GM12873 (cell line): ENCODE results near the gene SLC6A8.
A peak's percentile ranks its signal among the peaks of the same experiment; 100 is the strongest.

Source experiments
- TF ChIP-seq, protein P1 (sequence below): IDR thresholded peaks from 2 replicates; pipeline ENCODE4 v1.5.1; 2012; ENCODE audit warnings: low read depth, mild to moderate bottlenecking, moderate library complexity, low read length, control low read depth; ENCODE audit not compliant: insufficient read depth; ENCODE audit errors: missing control alignments

Gene SLC6A8

DNA sequence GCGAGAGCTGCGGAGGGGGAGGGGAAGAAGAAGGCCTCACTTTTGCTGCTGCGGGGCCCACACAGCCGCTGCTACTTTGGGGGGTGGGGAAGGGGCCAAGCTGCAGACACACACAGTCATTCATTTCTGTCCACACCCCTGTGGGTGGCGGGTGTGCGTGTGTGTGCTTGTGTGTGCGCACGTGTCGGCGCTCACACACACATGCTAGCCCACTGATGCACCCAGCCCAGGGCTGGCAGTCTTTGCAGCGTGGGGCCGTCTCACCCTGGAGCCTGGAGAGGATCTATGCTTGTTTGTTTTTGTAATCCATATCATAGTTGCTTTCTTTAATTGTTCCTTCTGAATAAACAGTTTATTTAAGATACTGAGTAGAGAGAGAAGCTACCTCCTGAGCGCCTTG lies 36.8 kb upstream of the SLC6A8 start:
- TF ChIP-seq, protein P1, sequence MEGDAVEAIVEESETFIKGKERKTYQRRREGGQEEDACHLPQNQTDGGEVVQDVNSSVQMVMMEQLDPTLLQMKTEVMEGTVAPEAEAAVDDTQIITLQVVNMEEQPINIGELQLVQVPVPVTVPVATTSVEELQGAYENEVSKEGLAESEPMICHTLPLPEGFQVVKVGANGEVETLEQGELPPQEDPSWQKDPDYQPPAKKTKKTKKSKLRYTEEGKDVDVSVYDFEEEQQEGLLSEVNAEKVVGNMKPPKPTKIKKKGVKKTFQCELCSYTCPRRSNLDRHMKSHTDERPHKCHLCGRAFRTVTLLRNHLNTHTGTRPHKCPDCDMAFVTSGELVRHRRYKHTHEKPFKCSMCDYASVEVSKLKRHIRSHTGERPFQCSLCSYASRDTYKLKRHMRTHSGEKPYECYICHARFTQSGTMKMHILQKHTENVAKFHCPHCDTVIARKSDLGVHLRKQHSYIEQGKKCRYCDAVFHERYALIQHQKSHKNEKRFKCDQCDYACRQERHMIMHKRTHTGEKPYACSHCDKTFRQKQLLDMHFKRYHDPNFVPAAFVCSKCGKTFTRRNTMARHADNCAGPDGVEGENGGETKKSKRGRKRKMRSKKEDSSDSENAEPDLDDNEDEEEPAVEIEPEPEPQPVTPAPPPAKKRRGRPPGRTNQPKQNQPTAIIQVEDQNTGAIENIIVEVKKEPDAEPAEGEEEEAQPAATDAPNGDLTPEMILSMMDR: no peak

DNA sequence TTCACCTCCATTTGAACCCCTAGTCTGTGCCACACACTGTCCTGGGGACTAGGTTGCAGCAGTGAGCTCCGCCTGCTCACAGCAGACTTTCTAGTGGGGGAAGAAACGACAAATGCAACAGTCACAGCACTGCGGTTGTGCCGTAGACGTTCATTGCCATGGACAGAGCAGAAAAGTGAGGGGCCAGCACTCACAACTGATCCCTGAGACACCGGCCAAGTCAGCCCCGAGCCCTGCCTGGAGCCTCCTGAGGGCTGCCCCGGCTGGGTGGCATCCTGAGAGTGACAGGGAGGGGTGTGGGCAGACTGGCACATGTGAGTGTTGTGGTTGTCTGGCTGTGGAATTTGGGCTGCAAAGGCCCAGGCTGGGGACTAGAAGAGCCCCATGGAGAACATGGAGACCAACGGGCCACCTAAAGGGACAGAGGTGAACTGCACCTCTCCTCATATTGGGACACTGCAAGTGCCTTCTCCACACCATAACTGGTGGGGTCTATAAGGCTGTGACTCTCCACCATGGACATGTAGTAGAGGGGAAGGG lies 36.1 kb upstream of the SLC6A8 start:
- TF ChIP-seq, protein P1: peak; percentile 67

DNA sequence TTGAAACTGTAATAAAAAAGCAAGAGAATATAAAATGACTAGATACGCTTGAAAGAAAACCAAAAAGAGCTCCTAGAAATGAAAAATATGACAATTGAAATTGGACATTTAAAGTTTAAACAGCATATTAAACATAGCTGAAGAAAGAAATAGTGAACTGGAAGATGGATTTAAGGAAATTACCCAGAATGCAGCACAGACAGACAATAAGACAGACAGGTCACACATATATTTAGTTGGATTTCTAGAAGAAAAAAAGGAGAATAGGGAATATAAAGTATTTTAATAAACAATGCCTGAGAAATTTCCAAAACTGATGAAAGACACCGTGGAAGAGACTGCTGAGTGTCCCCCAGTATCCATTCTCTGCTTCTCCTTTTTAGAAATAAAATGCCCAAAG lies 34.2 kb upstream of the SLC6A8 start:
- TF ChIP-seq, protein P1: no peak

DNA sequence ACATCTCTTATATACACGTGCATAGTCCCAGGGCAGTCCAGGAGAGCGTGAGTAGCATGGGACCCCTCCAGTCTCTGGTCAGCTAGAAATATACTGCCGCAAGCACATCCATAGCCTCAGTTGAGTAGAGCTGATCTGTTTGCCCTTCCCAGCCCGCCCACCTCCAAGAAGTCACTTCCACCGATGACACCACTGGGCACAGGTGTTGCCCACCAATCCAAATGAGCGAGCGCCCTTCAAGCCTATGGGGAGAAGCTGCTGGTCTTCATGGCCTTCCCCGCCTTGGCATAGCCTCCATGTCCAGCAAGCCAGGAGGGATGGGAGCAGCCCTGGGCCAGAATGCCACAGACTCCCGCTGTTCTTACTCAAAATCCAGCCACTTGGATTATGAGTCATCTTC lies 30.6 kb upstream of the SLC6A8 start:
- TF ChIP-seq, protein P1: no peak

DNA sequence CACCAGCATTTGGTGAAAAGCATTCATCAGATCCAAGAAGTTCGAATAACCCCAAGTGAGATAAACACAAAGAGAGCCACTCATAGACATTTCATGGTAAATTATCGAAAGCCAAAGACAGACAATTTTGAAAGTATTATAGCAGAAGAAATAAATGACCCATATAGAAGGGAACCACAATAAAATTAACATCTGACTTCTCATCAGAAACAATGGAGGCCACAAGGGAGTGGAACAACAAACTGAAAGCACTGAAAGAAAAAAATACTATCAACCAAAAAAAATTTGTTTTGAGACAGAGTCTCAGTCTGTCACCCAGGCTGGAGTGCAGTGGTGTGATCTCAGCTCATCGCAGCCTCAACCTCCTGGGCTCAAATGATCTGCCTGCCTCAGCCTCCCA lies 28.5 kb upstream of the SLC6A8 start:
- TF ChIP-seq, protein P1: no peak

DNA sequence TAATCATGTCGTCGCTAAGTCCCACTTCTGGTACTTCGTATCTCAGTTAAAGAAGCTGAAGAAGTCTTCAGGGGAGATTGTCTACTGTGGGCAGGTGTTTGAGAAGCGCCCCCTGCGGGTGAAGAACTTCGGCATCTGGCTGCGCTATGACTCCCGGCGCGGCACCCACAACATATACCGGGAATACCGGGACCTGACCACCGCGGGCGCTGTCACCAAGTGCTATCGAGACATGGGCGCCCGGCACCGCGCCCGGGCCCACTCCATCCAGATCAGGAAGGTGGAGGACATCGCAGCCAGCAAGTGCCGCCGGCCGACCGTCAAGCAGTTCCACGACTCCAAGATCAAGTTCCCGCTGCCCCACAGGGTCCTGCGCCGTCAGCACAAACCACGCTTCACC lies 25.5 kb upstream of the SLC6A8 start:
- TF ChIP-seq, protein P1: peak; percentile 49

DNA sequence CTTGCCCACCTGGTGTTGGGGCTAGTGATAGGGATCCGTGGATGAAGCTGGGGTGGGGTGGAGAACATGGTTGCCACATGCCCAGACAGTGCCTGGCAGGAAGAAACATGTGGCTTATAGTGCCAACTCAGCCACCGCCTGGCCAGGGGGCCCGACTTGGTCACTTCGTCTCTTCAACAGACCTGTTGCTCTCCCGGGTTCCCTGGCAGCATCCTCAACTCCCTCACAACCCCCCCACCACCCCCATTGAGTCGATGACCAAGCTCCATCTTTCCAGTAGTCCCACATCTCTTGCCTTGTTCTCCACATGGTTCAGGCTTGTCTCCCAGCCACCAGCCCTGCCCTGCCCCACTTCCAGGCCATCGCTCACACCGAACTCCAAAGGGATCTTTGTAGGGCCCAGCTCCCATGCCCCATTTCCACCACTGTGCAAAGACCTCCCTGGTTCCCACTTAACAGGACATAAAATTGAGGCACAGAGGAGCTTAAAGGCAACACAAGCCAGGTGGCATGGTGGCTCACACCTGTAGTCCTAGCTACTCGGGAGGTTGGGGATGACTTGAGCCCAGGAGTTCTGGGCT lies 21.9 kb upstream of the SLC6A8 start:
- TF ChIP-seq, protein P1: no peak
